Measurements from ENCODE around the gene DOLPP1.

DNA sequence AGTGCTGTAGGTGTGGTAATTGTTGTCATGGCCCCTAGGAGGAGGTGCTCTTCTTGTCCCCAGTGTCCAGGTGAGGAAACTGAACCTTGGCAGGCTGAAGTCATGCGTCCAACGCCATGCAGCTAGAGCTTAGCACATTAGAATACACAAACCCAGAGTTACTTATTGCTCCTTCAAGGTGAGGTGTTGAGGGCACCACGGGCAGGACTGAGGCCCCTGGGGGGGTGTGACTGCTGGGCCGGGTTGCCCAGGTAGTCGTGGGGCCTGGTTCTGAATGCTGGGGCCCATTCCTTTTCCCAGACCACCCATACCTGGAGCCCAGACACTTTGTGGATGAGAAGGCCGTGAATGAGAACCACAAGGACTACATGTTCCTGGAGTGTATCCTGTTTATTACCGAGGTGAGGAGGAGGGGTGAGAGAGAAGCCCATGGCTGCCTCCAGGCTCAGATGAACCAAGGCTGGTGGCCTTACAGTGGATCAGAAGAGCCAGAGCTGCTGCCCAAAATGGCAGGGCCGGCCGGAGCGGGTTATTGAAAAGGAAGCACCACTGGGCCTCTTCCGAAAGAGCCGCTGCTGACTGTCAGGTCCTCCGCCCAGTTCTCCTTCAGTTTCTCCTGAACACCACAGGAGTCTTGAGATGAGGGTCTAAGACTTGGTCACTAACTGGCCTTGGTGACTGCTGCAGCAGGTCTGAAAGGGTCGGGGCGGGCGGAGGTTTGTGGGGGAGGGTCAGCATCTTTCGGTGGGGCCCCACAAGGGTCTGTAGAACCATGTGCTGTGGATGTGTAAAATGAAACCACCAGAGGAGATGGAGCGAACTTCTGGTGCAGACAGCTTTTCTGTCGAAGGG, 56.6 kb downstream of the DOLPP1 start:
- TF ChIP-seq, protein P1, sequence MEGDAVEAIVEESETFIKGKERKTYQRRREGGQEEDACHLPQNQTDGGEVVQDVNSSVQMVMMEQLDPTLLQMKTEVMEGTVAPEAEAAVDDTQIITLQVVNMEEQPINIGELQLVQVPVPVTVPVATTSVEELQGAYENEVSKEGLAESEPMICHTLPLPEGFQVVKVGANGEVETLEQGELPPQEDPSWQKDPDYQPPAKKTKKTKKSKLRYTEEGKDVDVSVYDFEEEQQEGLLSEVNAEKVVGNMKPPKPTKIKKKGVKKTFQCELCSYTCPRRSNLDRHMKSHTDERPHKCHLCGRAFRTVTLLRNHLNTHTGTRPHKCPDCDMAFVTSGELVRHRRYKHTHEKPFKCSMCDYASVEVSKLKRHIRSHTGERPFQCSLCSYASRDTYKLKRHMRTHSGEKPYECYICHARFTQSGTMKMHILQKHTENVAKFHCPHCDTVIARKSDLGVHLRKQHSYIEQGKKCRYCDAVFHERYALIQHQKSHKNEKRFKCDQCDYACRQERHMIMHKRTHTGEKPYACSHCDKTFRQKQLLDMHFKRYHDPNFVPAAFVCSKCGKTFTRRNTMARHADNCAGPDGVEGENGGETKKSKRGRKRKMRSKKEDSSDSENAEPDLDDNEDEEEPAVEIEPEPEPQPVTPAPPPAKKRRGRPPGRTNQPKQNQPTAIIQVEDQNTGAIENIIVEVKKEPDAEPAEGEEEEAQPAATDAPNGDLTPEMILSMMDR (conservative IDR thresholded peaks at IDR 0.05; ENCODE audit: low read depth, low read length), result no peak
- no peak for TF ChIP-seq EZH2 (IDR thresholded peaks at IDR 0.05; ENCODE audit: borderline replicate concordance, low read depth, low read length, poor library complexity, severe bottlenecking)
